GM18502 (cell line): ENCODE data around the gene HACD1.
"Not testable (repeated sequence)": the region's sequence is repeated elsewhere in the genome, so short reads cannot be mapped to it uniquely, and the experiment has no call there.

Source experiments
- ATAC-seq: cut with Tn5 transposase; IDR thresholded peaks from one replicate; pipeline ENCODE4 v1.9.1; 2021; ENCODE audit warnings: mild to moderate bottlenecking; ENCODE audit not compliant: unreplicated experiment, poor library complexity

Gene HACD1

DNA sequence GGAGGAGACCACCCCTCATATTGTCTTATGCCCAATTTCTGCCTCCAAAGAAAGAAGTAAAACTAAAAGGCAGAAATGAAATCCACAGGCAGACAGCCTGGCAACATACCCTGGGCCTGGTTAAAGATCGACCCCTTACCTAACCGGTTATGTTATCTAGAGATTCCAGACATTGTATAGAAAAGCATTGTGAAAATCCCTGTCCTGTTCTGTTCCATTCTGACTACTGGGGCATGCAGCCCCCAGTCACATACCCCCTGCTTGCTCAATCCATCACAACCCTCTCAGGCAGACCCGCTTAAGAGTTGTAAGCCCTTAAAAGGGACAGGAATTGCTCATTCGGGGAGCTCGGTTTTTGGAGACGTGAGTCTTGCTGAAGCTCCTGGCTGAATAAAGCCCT lies 29.9 kb downstream of the HACD1 start:
- ATAC-seq: not testable (repeated sequence)

DNA sequence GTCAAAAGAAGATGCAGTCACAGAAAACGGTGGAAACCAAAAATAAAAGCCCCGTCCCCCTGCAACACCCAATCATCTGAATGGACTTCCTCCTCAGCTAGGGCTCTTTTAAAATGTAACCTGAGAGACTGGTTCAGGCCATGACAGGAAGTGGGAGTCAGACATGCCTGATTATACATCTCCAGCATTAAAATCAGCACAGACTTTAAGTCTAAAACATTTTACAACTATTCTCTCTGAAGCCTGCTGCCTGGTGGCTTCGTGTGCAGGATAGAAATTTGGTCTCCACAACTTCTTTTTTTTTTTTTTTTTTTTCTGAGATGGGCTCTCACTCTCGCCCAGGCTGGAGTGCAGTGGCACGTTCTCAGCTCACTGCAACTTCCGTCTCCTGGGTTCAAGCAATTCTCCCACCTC lies 30.3 kb downstream of the HACD1 start:
- peak; percentile 67 for ATAC-seq

DNA sequence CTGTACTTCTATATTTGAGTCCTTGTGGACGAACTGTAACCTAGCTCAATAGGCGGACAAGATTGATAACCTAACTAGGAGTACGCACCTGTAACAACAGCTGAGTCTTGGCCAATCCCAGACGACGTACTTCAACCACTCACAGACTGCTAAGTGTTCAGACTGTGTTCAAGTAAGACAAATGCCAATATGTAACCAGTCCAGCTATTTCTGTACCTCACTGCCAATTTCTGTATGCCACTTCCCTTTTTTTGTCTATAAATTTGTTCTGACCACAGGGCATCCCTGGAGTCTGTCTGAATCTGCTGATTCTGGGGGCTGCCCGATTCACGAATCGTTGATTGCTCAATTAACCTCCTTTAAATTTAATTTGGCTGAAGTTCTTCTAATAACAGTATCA lies 32.2 kb downstream of the HACD1 start:
- ATAC-seq: peak; percentile 70

DNA sequence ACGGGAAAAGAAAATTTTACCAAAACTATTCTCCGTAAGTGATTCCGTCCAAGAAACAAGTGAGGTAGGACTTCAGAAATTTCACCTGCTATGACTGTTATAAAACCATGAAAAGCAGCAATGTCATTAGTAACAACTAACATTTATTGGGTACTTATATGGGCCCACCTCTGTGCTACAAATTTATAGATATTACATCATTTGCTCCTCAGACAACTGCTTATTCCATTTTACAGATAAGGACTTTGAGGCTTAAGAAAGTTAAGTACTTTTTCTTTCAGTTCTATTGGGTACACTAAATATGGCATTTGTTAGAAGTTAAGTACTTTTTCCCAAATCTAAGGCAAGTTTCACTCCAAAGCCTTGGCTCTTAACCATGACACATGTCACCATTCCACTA lies 36.3 kb downstream of the HACD1 start:
- no peak for ATAC-seq

DNA sequence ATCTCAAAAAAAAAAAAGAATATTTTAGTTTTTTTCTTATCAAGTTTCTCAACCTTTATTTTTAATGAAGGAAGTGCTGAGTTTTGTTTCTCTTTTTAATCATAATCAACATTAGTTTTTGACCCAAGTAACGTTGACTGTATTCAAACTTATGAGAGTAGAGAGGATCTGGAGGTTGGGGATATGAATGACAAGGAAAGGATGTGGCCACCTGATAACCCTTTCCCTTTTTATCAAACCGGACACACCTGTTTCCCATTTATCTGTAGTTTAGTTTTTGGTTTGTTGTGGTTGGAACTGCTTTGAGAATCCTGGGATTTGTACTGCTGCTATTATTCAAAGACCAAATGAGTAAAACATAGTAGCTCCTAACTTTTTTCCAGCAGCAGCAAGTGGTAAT lies 38.6 kb downstream of the HACD1 start:
- ATAC-seq: no peak

DNA sequence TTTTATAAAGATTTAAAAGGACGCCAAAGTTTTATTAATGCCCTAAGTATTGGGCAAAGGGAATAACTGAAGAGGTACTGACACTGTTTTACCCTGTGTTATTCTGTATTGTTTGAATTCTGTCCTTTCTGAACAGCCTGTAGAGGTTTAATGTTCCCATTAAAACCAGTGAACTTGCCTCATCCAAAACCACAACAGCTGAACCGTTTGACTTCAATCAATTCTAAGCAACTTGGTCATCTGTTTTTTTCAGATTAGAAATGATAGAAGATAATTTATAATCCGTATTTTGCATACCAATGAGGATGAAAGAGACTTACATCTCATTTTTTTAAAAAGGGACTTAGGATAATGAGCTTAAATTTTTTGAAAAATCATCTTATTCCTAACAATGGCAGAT lies 40.4 kb downstream of the HACD1 start:
- no peak for ATAC-seq

DNA sequence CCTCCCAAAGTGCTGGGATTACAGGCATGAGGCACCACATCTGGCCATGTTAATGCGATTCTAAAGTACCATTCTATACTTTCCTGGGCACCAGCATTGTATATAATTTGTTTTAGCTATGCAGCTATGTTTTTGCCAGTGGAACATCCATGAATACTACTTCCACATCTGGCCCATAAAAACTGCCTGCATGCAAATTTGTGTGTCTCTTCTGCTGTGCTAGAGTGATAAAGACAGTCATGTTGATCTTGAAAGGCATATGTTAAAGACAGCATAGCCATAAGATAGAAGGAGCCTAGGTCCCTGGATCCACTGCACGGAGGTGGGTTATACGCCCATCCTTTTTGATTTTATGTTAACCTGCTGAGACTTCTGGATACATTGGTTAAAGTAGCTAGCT lies 52.3 kb downstream of the HACD1 start:
- ATAC-seq: no peak

DNA sequence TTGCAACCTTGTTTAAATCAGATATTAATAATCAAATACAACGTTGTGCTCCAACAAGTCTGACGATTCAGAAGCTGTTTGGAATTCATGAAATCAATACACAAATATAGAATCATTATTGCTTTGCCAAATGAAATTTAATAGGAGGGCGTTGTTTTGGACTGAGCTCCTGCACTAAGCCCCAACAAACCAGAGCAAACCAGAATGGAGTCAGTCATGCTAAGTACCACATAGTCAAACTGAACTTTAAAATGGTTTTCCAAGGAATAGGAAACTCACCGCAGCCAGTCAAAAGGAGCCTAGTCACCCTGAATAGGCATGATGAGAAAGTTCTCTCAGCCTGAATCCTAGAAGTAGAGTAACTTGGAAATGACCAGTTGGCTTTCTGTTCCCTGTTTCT lies 53.7 kb downstream of the HACD1 start:
- ATAC-seq: no peak

DNA sequence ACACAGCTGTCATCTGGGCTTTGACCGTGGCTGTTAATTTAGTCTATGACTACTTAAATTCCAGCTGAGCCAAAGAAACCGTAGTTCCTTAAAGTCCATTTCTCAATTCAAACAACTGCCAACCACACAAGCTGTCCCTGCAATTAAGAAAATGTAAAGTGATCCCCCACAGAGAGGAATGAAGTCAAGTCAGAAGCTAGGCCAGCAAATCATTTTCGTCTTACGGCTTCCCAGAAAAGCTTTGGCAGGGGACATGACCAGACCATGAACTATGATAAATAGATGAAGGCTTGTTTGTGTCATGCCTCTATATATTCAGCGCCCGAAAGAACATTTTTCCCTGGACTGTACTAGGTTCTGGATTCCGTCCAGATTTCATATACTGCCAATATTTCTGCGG lies 54.6 kb downstream of the HACD1 start:
- ATAC-seq: no peak

DNA sequence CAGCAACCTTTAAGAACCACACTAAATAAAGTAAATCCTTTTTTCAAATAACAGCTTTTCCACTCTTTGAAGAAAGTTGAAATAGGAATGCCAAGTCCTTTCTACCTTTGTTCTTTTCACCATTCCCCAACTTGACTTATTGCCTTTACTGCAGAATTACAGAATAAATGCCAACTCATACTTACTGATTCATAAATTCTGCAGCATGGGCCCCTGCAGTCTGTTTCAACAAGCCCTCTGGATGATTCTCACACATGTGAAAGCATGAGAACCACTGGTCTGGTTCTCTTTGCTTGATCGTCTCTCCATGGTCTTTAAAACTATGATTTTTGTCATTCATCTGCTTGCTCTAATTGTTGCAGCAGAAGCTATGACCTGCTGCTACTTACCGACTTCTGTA lies 56.1 kb downstream of the HACD1 start:
- ATAC-seq: no peak

DNA sequence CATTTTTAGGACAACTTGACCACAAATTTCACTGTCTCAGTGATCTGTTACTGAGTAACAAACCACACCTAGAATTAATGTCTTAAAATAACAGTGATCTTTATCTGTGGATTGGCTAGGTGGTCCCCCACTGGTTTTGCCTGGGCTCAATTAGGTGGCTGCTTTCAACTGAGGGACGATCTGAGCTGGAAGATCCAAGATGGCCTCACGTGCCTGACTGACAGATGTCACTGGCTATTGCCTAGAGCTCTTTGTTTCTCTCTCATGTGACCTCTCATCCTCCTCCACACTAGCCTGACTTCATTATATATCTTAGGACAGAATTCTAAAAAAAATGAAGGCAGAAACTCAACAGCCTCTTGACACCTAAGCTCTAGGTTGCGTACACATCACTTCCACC lies 59.7 kb downstream of the HACD1 start:
- ATAC-seq: no peak

DNA sequence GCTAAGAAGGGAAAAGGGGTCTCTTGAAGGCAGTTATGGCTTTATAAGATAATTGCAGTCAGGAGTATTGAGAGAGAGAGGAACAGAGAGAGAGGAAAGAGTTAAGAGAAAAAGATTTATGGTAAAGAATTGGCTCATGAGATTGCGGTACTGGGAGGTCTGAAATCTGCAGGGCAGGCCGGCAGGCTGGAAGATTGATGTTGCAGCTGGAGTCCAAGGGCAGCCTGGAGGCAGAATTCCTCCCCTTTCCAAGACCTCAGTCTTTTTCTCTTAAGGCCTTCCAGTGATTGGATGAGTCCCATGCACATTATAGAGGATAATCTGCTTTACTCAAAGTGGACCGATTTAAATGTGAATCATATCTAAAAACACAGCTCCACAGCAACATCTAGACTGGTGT lies 68.4 kb downstream of the HACD1 start:
- no peak for ATAC-seq

DNA sequence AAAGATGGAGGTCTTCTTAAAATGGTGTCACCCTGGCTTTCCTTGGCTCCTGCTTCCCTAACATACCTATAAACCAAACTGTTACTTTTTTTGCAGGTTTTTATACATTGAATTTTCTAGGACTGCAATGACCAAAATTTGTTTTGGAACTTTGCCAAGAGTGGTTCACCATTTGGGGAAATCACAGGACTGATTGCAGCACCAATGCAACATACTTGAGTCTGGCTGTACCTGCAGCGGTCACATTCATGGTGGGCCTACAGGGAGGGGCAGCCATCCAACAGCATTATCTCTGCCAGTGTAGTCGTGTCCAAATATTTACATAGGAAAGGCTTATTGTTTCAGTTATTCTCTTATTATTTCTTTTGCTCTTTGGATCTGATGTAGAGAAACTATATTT lies 69.0 kb downstream of the HACD1 start:
- ATAC-seq: no peak

DNA sequence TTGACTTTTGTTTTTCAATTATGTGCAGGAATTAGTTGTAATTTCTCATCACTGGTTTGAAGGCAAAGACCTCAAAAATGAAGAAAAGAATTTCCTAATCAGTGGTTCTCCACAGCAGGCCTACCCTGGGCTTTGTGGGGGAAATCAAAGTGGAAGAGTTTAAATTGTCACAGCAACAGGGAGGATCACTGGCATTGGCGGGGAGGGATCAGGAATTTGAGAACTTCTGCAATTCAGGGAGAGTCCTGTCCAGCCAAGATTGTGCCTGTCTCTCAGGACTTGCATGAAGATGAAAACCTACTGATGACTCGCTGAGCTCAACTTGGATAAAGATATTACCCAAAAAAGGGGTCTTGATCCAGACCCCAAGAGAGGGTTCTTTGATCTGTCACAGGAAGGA lies 70.1 kb downstream of the HACD1 start:
- no peak for ATAC-seq

DNA sequence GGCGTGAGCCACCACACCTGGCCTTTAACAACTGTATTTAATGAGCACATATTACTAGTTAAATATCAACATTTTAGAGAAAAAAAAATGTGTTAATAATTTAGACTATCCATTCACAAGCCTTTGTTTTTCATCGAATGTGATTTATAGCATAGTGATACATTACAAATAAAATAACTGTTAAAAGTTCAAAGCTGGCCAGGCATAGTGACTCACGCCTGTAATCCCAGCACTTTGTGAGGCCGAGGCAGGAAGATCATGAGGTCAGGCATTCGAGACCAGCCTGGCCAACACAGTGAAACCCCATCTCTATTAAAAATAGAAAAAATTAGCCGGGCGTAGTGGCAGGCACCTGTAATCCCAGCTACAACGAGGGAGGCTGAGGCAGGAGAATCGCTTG lies 72.7 kb downstream of the HACD1 start:
- ATAC-seq: no peak
